Stimulated activated CD8-positive, alpha-beta memory T cell treated with anti-CD3 and anti-CD28 coated beads, Interleukin-2, amount 100 ng/mL, for 48 hours (primary cell): ENCODE measurements around the gene CGREF1.
"Not testable (repeated sequence)": the region's sequence is repeated elsewhere in the genome, so short reads cannot be mapped to it uniquely, and the experiment has no call there.

Experiments used
- DNase-seq, 2 donors: peaks; one replicate each; pipeline ENCODE4 v3.0.0-alpha.2; 2020; ENCODE audit warnings: low read depth in 2 of 2

Gene CGREF1

GRCh38 chr2:27087823-27088410 is 31.0 kb downstream of the CGREF1 start:
- no peak for DNase-seq

DNA sequence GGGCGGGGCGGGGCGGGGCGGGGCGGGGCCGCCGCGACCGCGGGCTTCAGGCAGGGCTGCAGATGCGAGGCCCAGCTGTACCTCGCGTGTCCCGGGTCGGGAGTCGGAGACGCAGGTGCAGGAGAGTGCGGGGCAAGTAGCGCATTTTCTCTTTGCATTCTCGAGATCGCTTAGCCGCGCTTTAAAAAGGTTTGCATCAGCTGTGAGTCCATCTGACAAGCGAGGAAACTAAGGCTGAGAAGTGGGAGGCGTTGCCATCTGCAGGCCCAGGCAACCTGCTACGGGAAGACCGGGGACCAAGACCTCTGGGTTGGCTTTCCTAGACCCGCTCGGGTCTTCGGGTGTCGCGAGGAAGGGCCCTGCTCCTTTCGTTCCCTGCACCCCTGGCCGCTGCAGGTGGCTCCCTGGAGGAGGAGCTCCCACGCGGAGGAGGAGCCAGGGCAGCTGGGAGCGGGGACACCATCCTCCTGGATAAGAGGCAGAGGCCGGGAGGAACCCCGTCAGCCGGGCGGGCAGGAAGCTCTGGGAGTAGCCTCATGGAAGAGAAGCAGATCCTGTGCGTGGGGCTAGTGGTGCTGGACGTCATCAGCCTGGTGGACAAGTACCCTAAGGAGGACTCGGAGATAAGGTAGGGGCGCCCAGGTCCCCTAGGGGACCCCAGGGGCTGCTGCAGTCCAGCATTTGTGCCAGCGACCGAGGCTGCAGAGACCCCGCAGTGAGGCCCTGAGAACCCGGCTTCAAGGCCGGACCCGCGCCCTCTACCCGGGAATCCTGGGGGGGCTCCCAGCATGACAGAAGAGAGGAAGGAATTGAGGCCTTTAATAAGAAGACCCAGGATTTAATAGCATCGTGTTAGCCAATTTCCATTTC is 32.0 kb downstream of the CGREF1 start, which contains the start of gene KHK:
TSS of gene KHK (plus strand) at position 49 of the 870 bp plus-strand sequence. CDS start at position 537, 488 bp downstream.
- DNase-seq = no peak

DNA sequence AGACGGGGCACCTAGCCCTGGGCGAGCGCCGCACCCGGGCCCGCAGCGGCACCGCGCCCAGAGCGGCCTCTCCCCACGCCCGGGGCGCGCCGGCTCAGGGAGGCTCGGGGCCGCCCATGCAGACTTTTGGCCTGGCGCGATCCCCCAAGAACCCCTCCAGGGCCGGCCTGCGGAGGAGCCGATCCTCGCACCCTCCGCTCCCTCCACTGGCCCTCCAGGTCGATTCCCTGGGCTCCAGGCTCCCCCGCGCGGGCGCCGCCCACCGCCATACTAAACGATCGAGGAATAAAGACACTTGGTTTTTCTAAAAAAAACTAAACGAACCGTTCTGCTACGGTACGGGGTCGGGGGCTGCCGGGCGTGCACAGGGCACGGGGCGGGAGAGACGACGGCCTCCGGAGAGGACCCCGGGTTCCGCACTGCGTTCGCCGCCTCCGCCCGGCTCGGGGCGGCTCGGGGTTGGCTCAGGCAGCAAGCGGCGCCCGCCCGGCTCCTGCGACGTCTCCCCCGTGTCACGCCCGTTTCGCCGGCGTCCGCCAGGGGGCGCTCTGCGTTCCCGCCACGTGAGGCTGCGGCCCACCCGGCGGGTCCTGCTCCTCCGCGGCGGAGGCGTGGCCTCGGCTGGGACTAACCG is 32.7 kb downstream of the CGREF1 start:
- peak; percentile 97 for DNase-seq

DNA sequence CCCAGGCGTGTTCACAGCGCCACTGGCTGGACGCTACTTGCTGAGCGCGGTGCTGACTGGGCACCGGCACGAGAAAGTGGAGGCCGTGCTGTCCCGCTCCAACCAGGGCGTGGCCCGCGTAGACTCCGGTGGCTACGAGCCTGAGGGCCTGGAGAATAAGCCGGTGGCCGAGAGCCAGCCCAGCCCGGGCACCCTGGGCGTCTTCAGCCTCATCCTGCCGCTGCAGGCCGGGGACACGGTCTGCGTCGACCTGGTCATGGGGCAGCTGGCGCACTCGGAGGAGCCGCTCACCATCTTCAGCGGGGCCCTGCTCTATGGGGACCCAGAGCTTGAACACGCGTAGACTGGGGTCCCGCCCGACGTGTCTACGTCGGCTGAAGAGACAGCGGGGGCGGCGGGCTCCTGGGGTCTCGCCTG is 33.2 kb downstream of the CGREF1 start:
- DNase-seq = peak; percentile 18 to 26

- DNase-seq = no peak
Observed at GRCh38 chr2:27085062-27085672, 33.8 kb downstream of the CGREF1 start.

DNA sequence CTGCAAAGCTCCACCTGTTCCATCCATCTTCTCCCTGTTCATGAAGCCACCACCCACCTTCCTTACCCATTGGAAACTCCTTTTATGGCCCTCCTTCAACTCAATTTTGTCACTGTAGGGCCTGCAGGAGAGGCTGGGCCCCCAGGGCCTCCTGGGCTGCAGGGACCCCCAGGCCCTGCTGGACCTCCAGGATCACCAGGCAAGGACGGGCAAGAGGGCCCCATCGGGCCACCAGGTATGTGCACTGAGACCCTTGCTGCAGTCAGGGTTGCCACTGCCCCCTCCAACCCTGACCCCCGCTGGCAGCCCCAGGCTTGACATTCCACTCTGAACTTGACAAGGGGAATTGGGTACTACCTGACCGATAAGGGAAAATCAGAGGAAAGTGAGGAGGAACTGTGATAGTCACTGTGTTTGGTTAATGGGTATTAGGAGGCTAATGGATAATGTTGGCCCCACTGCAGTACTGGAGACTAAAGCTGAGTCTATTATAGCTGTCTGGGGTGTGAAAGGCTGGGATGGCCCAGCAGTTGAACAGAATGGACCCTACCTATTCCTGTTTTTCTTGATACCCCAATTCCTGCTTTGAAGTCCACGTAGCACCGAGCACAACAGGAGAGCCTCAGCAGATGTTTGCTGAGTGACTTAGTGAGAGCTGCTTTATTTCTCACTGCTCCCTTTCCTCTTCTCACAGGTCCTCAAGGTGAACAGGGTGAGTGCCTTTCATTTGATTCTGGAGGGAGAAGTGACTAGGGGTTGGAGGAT is 34.4 kb downstream of the CGREF1 start:
- no peak for DNase-seq

DNA sequence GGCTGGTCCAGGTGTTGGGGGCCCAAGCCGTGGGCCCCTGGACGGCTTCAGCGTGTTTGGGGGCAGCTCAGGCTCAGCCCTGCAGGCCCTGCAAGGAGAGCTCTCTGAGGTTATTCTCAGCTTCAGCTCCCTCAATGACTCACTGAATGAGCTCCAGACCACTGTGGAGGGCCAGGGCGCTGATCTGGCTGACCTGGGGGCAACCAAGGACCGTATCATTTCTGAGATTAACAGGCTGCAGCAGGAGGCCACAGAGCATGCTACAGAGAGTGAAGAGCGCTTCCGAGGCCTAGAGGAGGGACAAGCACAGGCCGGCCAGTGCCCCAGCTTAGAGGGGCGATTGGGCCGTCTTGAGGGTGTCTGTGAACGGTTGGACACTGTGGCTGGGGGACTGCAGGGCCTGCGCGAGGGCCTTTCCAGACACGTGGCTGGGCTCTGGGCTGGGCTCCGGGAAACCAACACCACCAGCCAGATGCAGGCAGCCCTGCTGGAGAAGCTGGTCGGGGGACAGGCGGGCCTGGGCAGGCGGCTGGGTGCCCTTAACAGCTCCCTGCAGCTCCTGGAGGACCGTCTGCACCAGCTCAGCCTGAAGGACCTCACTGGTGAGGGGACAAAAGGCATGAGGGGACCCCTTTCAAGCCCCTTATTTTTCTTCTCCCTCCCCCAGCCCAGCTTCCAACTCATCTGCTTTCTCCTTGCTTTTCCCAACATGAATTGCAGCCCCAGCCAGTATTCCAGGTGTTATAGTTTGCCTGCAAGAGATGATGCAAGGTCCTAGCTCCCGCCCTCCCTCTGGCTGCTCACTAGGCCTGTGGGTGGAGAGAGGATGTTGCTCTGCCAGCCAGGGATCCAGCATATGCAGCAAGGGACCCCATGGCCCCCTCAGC is 35.3 kb downstream of the CGREF1 start:
- DNase-seq = no peak

- no peak for DNase-seq
Observed at GRCh38 chr2:27082773-27083409, 36.0 kb downstream of the CGREF1 start.

DNA sequence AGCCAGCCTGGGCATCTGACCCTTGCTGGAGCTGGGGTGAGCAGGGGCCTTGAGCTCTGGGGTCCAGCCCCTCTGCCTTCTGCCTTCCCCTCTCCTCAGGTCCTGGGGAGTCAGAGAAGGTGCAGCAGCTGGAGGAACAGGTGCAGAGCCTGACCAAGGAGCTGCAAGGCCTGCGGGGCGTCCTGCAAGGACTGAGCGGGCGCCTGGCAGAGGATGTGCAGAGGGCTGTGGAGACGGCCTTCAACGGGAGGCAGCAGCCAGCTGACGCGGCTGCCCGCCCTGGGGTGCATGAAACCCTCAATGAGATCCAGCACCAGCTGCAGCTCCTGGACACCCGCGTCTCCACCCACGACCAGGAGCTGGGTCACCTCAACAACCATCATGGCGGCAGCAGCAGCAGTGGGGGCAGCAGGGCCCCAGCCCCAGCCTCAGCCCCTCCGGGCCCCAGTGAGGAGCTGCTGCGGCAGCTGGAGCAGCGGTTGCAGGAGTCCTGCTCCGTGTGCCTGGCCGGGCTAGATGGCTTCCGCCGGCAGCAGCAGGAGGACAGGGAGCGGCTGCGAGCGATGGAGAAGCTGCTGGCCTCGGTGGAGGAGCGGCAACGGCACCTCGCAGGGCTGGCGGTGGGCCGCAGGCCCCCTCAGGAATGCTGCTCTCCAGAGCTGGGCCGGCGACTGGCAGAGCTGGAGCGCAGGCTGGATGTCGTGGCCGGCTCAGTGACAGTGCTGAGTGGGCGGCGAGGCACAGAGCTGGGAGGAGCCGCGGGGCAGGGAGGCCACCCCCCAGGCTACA is 36.8 kb downstream of the CGREF1 start:
- DNase-seq = no peak

DNA sequence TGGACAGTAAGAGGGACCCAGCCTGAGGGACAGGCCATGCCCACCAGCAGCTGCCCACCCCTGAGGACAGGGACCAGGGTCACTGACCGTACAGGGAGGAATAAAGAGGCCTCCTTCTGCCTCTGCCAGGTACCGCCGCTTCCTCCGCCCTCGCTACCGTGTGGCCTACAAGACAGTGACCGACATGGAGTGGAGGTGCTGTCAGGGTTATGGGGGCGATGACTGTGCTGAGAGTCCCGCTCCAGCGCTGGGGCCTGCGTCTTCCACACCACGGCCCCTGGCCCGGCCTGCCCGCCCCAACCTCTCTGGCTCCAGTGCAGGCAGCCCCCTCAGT is 38.4 kb downstream of the CGREF1 start:
- DNase-seq = no peak

GRCh38 chr2:27080140-27080469 is 38.8 kb downstream of the CGREF1 start:
- no peak for DNase-seq

DNA sequence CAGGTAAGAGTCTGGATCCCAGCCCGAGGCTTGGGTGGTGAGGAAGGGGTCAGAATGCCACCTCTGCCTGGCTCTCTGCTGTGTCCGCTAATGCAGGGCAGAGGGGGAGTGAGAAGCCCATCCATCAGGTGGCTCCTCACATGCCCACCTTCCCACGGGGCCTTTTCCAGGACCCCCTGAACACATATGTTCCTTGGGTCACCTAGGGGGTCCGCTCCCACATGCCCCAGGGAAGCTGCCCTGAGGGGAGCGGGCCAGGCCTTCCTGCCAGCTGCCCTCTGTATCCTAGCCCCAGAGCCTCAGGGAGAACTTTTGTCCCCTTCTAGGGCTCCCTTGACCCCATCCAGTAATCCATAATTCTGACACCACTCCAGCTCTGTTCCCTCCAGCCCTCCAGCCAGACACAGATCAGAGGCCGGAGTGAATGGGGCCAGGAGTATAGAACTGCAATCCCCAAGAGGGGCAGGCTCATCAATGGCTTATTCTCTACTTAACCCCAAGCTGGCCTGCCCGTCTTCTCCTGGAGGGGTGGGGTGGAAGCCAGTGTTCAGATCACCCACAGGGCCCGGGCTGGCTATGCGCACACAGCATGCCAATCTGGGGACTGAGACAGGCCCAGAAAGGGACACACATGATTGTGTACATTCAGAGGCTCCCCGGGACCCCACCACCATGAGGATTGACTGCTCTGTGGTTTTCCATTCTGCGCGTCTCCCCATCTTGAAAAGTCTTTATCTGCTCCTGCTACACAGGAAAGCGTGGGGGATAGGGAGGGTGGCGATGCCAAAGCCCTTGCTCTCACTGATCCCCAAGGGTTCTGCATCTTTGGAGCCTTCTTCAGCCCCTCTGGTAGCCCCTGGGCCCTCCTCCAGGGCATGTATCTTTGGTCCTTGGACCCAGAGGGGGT is 39.4 kb downstream of the CGREF1 start:
- no peak for DNase-seq

DNA sequence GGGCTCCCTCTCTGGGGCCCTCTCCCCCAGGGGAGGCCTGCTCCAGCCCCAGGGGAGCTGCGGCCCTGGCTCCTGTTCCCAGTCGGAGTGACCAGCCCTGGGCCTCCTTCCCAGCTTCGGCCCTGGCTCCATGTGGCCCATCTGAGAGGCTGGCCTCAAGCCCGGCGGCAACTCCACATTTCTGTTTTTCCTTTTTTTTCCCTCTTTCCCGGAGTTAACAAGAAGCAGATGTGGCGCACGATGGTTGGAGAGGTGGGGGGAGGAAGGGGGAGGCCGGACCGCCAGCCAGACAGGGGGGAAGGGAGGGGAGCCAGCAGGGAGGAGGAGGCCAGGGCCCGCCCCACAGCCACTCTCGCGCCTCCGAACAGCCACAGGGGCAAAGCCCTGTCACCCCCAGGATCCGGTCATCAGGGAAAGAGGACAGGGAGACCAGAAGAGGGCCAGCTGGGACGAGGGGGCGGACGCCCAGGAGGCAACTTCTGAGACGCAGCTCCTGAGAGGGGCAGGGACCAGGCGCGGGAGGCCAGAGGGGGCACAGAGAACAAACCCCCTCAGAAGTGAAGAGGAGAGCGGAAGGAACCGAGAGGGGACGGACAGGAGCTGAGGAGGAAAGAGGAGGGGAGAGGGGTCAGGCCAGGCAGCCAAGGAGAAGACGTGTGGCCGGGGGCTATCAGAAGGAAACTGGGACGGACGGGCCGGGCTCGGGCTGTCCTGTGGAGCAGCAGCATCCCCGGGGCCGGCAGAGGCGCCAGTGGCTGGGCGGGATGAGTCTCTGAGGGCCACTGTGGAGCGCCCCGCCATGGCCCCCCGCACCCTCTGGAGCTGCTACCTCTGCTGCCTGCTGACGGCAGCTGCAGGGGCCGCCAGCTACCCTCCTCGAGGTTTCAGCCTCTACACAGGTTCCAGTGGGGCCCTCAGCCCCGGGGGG is 40.4 kb downstream of the CGREF1 start, which contains the start of gene EMILIN1:
TSS of gene EMILIN1 (plus strand) at position 349 of the 928 bp plus-strand sequence. CDS start at position 800, 451 bp downstream.
- no peak for DNase-seq

GRCh38 chr2:27077231-27077630 is 41.7 kb downstream of the CGREF1 start:
- DNase-seq = no peak

GRCh38 chr2:27076323-27076722 is 42.6 kb downstream of the CGREF1 start:
- DNase-seq = no peak

- DNase-seq = not testable (repeated sequence)
Observed at GRCh38 chr2:27075566-27075871, 43.4 kb downstream of the CGREF1 start.
